RPMI8226 (cell line): ENCODE results near the gene OR10J4.
"Not testable (repeated sequence)": the region's sequence is repeated elsewhere in the genome, so short reads cannot be mapped to it uniquely, and the experiment has no call there.

Experiments used
- DNase-seq: peaks from one replicate; pipeline ENCODE4 v3.0.0-alpha.2; 2015

The OR10J4 gene

DNA sequence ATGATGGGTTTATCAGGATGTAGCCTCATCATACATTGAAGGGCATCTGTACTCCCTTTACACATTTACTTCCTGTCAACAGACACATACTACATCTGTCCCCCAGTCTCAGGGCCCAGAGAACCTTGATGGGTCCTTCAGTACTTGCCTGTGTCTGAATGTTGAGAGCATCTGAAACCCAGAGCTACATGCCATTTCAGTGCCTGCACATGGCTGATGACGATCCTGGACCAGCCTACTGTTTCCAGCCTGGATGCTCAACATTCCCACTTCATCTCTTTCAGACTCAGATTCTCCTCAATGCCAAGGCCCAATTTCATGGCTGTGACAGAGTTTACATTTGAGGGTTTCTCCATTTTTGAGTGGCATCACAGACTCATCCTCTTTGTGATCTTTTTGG is at the start of gene OR10J4:
Gene OR10J4, plus strand, starts transcription at position 301 of the 400 bp plus-strand sequence.
- no peak for DNase-seq

DNA sequence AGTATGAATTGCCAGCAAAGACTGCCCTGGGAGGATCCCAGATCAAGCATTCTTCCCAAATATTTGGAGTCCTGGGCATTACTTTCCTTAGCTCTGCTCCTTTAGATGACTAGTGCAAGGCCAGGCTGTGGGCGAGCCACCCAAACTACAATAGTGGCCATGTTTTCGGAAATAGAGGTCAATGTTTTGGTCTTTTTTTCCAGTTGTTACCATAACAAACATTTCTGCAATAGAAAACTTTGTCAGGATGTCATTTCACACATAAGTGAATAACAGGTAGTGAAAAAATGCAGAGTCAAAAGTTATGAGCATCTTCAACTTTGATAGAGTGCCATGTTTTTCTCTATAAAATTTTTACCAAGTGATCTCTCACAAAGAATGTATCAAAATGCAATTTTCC is 25.2 kb upstream of the OR10J4 start:
- DNase-seq: no peak

- DNase-seq: no peak
Observed at GRCh38 chr1:159408862-159409400, 23.1 kb upstream of the OR10J4 start.

GRCh38 chr1:159421821-159422220 is 10.2 kb upstream of the OR10J4 start:
- DNase-seq: no peak

DNA sequence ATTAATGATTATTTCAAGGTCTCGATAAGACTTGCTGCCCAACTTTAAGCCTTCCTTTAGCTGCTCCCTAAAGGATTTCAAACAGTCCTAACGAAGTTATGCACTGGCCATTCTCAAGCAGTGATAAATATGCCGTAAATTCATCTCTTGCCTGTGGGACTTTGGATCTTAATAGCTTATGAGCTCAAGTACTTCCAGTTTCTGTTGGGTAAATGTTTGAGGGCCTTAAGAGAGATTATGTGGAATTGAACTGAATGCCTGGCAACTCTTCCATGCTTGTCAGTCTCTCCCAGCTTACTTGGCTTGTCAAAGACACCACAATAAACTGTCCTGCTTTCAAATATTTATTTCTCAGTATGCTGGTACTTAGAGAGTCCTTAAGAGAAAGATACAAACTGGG is 3.5 kb upstream of the OR10J4 start:
- no peak for DNase-seq

GRCh38 chr1:159429074-159429861 is 2.7 kb upstream of the OR10J4 start:
- DNase-seq: no peak

- no peak for DNase-seq
Observed at GRCh38 chr1:159430985-159431384, 1.0 kb upstream of the OR10J4 start.

DNA sequence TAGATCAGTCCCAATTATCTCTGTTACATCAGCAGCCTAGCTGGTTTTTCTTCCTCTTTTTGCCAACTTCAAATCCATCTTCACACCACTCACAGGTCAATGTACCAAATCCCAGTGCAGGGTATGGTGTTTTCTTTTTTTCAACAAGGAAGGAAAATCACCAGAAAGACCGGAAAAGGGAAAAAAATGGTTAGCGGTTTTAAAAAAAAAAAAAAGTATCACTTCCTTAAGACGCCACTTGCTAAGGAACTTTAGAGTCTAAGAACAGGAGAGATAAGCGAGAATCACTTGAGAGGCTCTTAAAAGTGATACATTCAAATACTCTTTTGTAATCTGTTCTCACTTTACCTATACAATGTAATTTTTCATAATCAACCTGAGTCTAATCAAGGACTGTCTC is 4.5 kb downstream of the OR10J4 start:
- DNase-seq: no peak

DNA sequence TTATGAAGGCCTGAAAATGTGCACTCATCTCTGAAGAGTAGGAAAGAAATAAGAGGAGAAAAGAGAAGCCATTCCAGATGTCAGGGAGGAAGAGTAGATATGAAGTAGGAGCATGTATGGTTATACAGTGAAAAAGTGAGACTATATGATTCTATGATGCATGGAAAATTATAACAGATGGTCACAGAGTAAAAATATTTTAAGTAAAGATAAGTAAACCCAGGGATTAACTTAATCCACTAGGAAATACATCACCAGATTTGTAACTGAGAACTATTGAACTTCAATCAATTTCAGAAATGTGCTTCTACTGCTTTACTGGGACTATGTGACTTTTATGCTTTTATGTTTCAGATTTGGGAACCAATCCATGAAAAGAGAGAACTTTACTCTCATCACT is 7.4 kb downstream of the OR10J4 start, which contains the start of gene OR10J1:
Gene OR10J1, plus strand, starts transcription at position 301 of the 400 bp plus-strand sequence. Its CDS starts 70 bp downstream, at position 371.
- no peak for DNase-seq

GRCh38 chr1:159441360-159441759 is 9.4 kb downstream of the OR10J4 start:
- DNase-seq: no peak

DNA sequence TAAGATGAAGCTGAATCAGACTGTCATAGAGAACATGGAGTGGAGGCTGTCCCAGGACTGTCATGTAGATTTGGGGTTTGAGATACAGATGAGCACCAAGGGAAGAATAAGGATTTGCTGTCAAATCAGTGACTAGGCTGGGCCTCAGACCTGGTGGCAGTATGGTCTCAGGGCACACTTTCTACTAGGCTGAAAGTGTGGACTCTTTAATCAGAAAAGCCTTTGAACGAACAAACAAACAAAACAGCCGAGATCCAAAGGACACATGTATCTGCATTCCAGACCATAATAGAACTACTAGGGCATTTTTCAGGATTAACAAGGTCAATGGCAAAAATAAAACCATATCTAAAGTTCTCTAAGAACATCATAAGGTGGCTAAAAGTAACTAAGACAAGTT is 10.4 kb downstream of the OR10J4 start:
- DNase-seq: no peak

DNA sequence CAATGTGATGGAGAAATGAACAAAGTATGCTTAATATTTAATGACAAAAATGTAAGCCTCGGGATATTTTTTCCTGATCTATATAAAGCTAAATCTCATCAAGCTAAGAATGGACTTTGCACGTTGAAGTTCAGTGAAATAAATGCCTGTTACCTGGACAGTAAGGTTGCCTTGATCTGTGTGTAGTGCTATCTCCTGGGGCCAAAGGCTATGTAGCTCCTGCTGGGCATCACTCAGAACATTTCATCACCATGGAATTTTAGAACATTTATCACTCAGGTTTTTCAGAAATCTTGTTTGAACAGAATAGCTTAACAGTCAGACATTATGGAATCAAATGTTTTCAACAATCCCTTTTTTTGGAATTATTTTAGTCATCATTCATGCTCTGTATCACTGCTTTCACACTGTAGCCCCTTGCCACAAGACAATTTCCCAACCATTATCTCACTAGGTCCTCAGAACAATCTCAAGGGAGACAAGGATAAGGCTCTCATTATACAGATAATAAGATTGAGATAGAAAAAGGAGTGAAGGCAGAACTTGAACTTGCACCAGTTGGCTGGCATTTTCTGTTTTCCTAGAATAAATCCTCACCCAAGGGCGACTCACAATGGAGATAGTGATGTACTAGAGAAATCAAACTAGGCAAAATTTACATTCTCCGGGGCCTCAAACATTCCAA is 11.2 kb downstream of the OR10J4 start:
- DNase-seq: no peak

GRCh38 chr1:159444511-159444910 is 12.5 kb downstream of the OR10J4 start:
- no peak for DNase-seq

DNA sequence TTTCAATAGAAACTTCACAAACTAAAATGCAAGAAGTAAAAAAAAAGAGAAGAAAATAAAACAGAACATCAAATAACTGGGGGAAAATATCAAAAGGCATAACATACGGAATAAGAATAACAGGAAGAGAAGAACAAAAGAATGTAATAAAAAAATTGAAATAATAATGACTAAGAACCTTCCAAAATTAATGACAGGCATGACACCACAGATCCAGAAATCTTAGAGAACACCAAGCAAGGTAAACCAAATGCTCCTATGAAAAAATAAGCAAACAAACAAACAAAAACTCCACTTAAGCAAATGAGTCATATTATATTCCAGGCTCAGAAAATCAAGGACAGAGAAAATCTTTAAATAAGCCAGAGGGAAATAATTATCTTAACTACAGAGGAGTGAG is 16.2 kb downstream of the OR10J4 start:
- no peak for DNase-seq

GRCh38 chr1:159449605-159450004 is 17.6 kb downstream of the OR10J4 start:
- DNase-seq: not testable (repeated sequence)

DNA sequence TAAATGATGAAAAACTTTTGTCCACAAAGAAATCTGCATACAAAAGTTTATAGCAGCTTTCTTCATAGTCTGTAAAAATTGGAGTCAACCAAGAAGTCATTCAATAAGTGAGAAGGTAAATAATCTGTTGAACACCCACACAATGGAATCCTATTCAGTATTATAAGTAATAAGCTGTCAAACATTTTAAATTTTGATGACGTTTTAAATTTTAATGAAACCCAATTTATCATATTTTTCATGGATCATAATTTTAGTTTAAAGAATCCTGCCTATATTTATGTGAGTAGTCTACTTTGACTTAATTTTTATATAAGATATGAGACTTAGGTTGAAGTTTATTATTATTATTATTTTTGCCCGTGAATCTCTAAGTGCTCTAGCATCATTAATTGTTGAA is 27.5 kb downstream of the OR10J4 start:
- DNase-seq: no peak

DNA sequence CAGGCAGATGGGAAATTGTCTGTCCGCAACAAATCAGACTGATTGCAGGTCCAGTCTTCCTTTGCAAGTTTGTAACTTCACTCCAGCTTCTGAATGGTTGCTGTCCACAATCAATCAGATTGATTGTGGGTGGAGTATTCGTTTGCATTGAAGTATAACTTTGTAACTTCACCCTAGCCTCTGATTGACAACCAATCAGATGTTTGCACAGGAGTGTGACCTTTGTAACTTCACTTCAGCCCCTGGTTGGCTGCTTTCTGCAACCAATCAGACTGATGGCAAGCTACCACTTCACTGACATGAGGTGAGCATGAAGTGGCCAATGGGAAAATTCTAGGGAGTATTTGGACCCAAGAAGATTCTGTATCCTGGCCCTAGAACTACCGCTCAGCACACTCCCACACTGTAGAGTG is 33.2 kb downstream of the OR10J4 start:
- DNase-seq: no peak

- no peak for DNase-seq
Observed at GRCh38 chr1:159468321-159468720, 36.3 kb downstream of the OR10J4 start.

DNA sequence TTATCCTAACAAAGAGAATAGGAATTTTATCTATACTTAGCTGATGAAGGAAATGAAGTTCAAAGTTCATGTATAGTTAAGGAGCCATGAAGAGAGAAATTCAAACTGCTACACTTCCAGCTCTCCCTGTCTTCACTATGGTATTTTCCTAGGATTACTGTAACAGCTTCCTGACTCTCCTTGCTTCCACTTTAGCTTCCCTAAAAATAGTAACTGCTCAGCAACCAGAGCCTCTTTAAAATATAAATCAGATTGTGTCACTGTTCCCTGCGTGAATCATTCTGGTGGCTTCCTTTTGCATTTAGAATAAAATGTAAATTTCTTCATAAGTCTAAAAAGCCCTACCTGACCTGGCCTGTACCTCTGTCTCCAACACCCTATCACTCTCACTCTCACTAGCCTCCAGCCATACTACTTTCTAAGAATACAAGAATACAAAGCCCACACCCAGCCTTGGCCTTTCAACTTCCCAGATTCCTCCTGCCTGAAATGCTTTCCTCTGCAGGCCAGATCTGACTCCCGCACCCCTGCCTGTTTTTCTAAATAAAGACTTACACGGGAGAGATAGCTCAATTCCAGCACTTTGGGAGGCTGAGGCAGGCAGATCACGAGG is 38.0 kb downstream of the OR10J4 start:
- DNase-seq: no peak

DNA sequence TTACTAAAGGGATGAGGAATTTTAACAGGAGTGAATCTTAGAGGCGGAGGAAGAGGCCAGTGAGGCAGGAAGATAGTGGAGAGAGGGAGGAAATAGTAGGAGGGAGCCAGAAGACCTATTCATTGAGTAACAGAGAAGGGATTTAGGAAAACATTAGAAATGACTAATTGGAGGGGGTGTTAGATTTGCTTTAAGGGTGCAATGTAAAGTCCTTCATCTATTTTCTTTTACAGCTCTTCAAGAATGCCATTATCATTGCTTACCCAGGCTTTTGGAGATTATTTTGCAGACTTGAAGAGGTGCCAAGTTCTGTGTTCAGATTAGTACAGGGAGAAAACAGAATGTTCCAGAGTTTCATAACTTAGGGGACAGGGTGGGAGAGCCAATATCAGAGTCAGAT is 41.3 kb downstream of the OR10J4 start:
- DNase-seq: no peak

DNA sequence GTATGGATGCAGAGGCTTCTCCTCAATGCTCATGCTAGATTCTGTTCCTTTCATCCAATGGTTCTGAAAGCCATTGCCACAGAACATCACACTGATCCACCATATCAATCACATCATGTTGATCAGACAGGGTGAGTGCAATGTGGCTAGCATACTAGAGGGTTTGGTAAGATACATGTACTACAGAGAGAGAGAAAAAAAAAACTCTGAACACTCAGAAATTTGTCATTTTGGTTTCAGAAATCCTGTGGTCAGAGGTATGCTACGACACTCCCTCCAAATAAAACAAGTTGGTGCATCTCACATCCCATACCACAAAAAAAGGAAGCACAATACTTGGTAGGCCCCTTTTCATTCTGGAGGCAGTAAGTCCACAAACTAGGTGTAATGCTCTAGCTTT is 42.9 kb downstream of the OR10J4 start:
- no peak for DNase-seq
